T-helper 17 cell (primary cell): ENCODE data around the gene MAPK11. TPM values are rescaled to one million over a fixed set of nuclear protein-coding genes. Genes with fewer than 3 reads are reported as not detected.

Experiments
- ATAC-seq: fragments of 150-1000 bp; cut with Tn5 transposase; 2 replicates; pipeline ENCODE4 v1.10.0; 2021; ENCODE audit warnings: mild to moderate bottlenecking, moderate library complexity
- DNase-seq, 3 donors: peaks; one replicate each; pipeline versions ENCODE4 v3.0.0 to v3.0.0-alpha.2; 2020 to 2021
- H3K9me3 ChIP-seq: one replicate; pipeline ENCODE4 v1.7.0; 2013; ENCODE audit warnings: low read length, mild to moderate bottlenecking; ENCODE audit not compliant: control insufficient read depth, poor library complexity, severe bottlenecking
- H3K27ac Mint-ChIP-seq: one replicate; pipeline ENCODE4 v1.8.0; 2022; ENCODE audit warnings: mild to moderate bottlenecking, moderate library complexity, mixed read lengths
- H3K27me3 Mint-ChIP-seq: one replicate; pipeline ENCODE4 v1.8.0; 2022; ENCODE audit warnings: mixed read lengths
- H3K36me3 Mint-ChIP-seq: one replicate; pipeline ENCODE4 v1.8.0; 2022; ENCODE audit warnings: low read depth, mixed read lengths
- H3K4me1 Mint-ChIP-seq: one replicate; pipeline ENCODE4 v1.8.0; 2022; ENCODE audit warnings: mild to moderate bottlenecking, mixed read lengths
- H3K4me3 Mint-ChIP-seq: one replicate; pipeline ENCODE4 v1.8.0; 2022; ENCODE audit warnings: mild to moderate bottlenecking, moderate library complexity, mixed read lengths
- total RNA-seq, 4 donors: library from RNA in 2 of 4; stranded (reverse) in 2 of 4; gene quantifications; one replicate each; pipeline ENCODE4 v1.2.3 and lab custom pipeline; 2022 to 2026

MAPK11 gene
- total RNA-seq, 2 donors from 2014 or later, result 13.2 to 14.4 TPM

GRCh38 chr22:50304528-50305392, 34.6 kb upstream of the MAPK11 start:
- Mint-ChIP-seq H3K36me3 (no peaks in the 10 kb centered on the region), H3K4me3 (no peak overlapping the region), H3K27ac (no peak overlapping the region), H3K27me3 (peaks cover 12% of the 10 kb centered on the region), H3K4me1 (peaks cover 8% of the 10 kb centered on the region)
- peak; percentile 22 for ATAC-seq
- DNase-seq, result no peak
- no peaks in the 10 kb centered on the region for H3K9me3 ChIP-seq

GRCh38 chr22:50303848-50304527, 33.8 kb upstream of the MAPK11 start:
- Mint-ChIP-seq H3K27me3 (peaks cover 12% of the 10 kb centered on the region), H3K27ac (no peak overlapping the region), H3K4me3 (no peak overlapping the region), H3K36me3 (no peaks in the 10 kb centered on the region), H3K4me1 (peaks cover 8% of the 10 kb centered on the region)
- ATAC-seq (peak; percentile 37), DNase-seq (no peak)
- H3K9me3 ChIP-seq, result no peaks in the 10 kb centered on the region

DNA sequence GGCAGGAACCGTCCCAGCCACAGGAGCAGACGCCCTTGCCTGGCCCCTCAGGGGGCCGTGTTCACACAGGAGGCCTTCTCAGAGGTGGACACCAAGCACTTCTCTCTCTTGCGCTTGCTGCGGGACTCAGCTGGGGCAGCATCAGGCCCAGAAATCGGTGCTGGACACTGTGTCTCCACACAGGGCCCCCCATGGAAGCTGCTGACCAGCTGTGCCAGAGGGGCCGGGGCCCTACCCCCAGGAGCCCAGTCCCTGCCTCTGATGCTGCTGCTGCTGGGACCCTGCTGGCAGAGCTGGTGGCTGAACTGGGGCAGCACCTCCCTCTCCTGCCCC, 33.3 kb upstream of the MAPK11 start:
- no peak for DNase-seq
- H3K4me1 Mint-ChIP-seq, result peaks cover 6% of the 10 kb centered on the region
- ATAC-seq, result no peak
- H3K4me3 Mint-ChIP-seq, result no peak overlapping the region
- no peak overlapping the region for H3K27ac Mint-ChIP-seq
- peaks cover 14% of the 10 kb centered on the region for H3K27me3 Mint-ChIP-seq
- H3K36me3 Mint-ChIP-seq, result no peaks in the 10 kb centered on the region
- H3K9me3 ChIP-seq, result no peaks in the 10 kb centered on the region

DNA sequence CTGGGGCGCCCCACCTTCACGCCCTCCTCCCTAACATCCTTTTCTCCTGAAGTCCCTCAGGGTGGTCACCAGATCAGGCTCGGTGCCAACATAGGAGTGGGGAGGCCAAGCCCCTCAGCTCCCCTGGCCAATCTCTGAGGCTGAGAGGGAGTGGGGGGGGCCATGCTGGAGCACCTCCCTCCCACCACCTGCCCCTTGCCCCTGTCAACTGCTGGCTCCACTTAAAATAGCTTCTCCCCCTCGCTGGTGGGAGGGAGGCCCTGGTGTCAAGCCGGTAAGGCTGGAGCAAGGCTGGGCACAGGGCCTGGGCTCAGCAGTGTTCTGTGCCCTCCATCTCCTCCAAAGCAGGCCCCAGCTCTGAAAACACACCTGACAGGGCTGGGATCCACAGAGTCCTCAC, 32.4 kb upstream of the MAPK11 start:
- no peak for DNase-seq
- H3K27me3 Mint-ChIP-seq, result peaks cover 23% of the 10 kb centered on the region
- peak overlapping the region; percentile 31 for H3K4me3 Mint-ChIP-seq

GRCh38 chr22:50302041-50302541, 31.9 kb upstream of the MAPK11 start:
- Mint-ChIP-seq H3K4me3 (peak overlapping the region; percentile 31), H3K27me3 (peaks cover 26% of the 10 kb centered on the region), H3K36me3 (no peaks in the 10 kb centered on the region), H3K27ac (no peak overlapping the region), H3K4me1 (peaks cover 6% of the 10 kb centered on the region)
- no peaks in the 10 kb centered on the region for H3K9me3 ChIP-seq
- DNase-seq, result no peak
- no peak for ATAC-seq

More for the DNA sequence above, 32.4 kb upstream of the MAPK11 start:
- Mint-ChIP-seq H3K27ac (no peak overlapping the region), H3K4me1 (peaks cover 6% of the 10 kb centered on the region), H3K36me3 (no peaks in the 10 kb centered on the region)
- ATAC-seq, result no peak
- H3K9me3 ChIP-seq, result no peaks in the 10 kb centered on the region

DNA sequence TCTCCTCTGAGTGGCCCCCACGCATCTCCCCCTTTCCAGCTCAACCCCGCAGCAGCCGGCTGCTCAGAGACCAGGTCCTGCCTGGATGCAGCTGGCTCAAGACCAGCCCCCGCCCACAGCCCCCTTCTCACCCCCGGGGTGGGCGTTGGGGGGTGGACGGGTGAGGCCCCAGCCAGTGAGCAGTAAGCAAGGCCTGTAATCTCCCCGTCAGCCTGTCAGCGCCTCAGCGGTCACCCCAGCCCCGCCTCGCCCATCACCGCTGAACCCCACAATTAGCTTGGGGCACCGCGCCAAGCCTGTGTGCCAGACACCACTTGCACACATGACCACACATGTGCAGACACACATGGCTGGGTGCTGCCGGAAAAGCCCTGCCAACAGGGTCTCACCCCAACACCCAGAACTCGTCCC, 31.4 kb upstream of the MAPK11 start:
- Mint-ChIP-seq H3K4me3 (no peak overlapping the region), H3K27ac (no peak overlapping the region), H3K36me3 (no peaks in the 10 kb centered on the region), H3K27me3 (peaks cover 26% of the 10 kb centered on the region), H3K4me1 (peaks cover 6% of the 10 kb centered on the region)
- no peak for DNase-seq
- no peak for ATAC-seq
- H3K9me3 ChIP-seq, result no peaks in the 10 kb centered on the region

DNA sequence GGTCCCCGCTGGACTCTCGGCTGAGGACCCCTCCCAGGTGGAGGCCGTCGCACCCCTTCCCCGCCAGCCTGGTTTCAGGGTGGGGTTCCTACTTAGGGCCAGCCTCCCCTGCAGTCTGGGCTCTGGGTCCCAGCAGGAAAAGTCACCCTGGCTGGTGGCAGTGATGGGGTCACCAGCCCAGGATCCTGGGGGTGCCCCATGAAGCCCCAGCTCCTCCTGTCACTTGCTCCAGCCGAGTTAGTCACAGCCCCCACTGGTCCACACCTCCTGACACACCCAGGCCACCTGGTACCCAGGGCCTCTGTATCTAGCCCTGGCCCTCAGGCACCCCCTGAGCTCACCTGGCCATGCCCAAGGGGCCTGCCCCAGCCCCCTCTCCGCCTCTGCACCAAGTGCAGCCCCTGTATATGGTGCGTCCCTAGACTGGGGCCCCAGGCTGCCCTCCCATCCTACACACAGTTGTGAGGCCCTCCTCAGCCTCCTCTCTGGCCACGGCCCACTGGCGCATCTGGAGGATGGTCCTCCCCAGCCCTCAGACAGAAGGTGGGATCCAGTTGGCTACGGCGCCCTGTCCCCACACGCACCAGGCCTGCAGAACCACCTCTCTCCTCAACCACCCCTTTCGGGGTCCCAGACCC, 30.6 kb upstream of the MAPK11 start:
- Mint-ChIP-seq H3K4me3 (peak overlapping the region; percentile 49), H3K4me1 (no peaks in the 10 kb centered on the region), H3K27me3 (peaks cover 20% of the 10 kb centered on the region), H3K36me3 (no peaks in the 10 kb centered on the region), H3K27ac (no peak overlapping the region)
- DNase-seq (no peak), ATAC-seq (no peak)
- H3K9me3 ChIP-seq, result no peaks in the 10 kb centered on the region

DNA sequence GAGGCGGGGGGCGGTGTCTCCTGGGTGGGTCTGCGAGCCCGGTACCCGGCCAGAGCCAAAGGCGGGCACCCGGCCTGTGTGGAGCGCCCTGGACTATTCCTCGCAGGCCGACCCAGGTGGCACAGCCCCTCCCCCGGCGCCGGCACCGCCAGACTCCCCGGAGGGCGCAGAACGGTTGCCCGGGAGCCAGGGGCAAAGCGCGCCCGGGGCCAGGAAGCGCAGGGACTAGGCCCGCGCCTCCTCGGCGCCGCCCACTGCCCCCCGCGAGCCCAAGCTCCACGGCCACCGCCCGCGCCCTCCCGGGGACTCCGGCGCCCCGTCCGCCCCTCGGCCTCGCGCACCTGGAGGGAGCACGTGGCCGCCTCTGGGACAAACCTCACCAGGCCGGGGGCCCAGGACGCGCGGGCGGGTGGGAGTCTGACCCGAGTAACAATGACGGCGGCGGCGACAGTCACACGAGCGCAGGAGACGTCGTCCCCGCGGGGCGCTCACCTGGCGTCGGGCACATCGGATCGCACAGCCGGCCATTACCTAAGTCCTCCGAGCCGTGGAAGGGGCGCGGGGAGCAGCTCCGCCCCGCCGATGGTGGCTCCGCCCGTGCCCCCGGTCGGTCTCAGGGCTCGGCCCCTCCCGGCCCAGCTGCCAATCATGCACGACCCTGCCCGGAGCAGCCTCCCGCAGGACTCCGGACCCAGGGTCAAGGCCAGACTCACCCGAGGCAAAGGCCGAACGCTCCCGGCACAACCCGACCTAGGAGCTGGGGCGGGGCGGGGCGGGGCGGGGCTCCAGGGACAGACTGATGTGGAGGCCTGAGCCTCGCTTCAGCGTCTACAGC, 29.8 kb upstream of the MAPK11 start:
- no peak overlapping the region for H3K27ac Mint-ChIP-seq
- DNase-seq (no peak), ATAC-seq (no peak)
- H3K4me1 Mint-ChIP-seq, result no peaks in the 10 kb centered on the region
- H3K36me3 Mint-ChIP-seq, result no peaks in the 10 kb centered on the region
- no peaks in the 10 kb centered on the region for H3K9me3 ChIP-seq
- H3K27me3 Mint-ChIP-seq, result peaks cover 24% of the 10 kb centered on the region
- H3K4me3 Mint-ChIP-seq, result no peak overlapping the region

DNA sequence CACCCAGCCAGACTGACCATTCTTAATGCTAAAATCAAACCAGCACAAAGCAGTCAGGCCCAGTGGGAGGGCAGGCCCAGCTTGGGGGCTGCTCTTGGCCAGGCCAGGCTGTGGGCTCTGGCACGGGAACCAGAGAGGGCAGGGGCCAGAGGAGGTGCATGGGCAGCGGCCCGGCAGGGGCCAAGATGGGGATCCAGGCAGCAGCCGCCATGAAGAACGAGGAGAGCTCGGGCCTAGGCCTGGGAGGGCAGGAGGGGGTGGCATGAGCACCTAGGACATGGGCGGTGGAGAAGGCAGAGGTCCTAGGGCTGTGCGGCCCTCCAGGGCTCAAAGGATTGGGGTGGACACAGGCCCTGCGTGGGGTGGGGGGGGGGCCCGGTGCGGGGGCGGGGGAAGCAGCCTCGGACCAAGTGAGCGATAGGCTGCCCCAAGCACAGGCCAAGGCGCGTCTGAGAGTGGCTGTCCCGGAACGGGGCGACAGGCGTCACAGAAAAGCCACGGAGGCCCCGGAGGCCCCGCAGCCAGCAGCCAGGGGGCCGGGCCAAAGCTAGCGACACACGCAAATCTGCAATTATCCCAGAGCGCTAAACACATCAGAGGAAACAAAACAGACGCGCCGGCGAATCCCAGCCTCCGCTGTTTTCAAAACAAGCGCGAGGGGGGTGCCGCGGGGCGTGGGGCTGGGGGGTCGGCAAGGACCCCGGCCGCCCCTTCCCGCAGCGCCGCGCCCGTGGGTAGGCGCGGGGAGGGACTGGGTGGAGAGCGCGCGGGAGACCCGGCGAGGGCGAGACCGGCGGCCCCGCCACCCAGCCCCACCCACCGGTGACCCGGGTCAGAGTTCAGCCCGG, 29.0 kb upstream of the MAPK11 start:
- H3K36me3 Mint-ChIP-seq, result no peaks in the 10 kb centered on the region

GRCh38 chr22:50298266-50298637, 28.1 kb upstream of the MAPK11 start:
- H3K9me3 ChIP-seq, result no peaks in the 10 kb centered on the region
- H3K4me3 Mint-ChIP-seq, result no peak overlapping the region
- DNase-seq (no peak), ATAC-seq (no peak)
- no peak overlapping the region for H3K27ac Mint-ChIP-seq
- no peaks in the 10 kb centered on the region for H3K4me1 Mint-ChIP-seq
- H3K36me3 Mint-ChIP-seq, result no peaks in the 10 kb centered on the region
- H3K27me3 Mint-ChIP-seq, result peaks cover 19% of the 10 kb centered on the region

More for the DNA sequence above, 29.0 kb upstream of the MAPK11 start:
- DNase-seq (no peak), ATAC-seq (peak; percentile 25)
- H3K9me3 ChIP-seq, result no peaks in the 10 kb centered on the region
- Mint-ChIP-seq H3K27ac (no peak overlapping the region), H3K27me3 (peaks cover 21% of the 10 kb centered on the region), H3K4me3 (peak overlapping the region; percentile 68), H3K4me1 (no peaks in the 10 kb centered on the region)

GRCh38 chr22:50297510-50298265, 27.5 kb upstream of the MAPK11 start:
- H3K27ac Mint-ChIP-seq, result no peak overlapping the region
- peaks cover 23% of the 10 kb centered on the region for H3K27me3 Mint-ChIP-seq
- H3K4me3 Mint-ChIP-seq, result no peak overlapping the region

More at GRCh38 chr22:50297510-50298265, 27.5 kb upstream of the MAPK11 start:
- H3K36me3 Mint-ChIP-seq, result peaks cover under 1% of the 10 kb centered on the region
- DNase-seq, result no peak
- H3K9me3 ChIP-seq, result no peaks in the 10 kb centered on the region
- H3K4me1 Mint-ChIP-seq, result peaks cover 1% of the 10 kb centered on the region
- no peak for ATAC-seq
